VCaP (cell line): ENCODE results near the gene KLK8.
"Not testable (repeated sequence)": the region's sequence is repeated elsewhere in the genome, so short reads cannot be mapped to it uniquely, and the experiment has no call there.

Experiments used
- H3K27ac ChIP-seq: fragments of 450-650 bp; 2 replicates; pipeline ENCODE4 v1.5.1; 2017
- TF ChIP-seq, protein P1 (sequence below): fragments of 450-650 bp; conservative IDR thresholded peaks from 2 replicates; pipeline ENCODE4 v1.5.1; 2017; ENCODE audit warnings: mild to moderate bottlenecking, moderate library complexity

KLK8 gene

DNA sequence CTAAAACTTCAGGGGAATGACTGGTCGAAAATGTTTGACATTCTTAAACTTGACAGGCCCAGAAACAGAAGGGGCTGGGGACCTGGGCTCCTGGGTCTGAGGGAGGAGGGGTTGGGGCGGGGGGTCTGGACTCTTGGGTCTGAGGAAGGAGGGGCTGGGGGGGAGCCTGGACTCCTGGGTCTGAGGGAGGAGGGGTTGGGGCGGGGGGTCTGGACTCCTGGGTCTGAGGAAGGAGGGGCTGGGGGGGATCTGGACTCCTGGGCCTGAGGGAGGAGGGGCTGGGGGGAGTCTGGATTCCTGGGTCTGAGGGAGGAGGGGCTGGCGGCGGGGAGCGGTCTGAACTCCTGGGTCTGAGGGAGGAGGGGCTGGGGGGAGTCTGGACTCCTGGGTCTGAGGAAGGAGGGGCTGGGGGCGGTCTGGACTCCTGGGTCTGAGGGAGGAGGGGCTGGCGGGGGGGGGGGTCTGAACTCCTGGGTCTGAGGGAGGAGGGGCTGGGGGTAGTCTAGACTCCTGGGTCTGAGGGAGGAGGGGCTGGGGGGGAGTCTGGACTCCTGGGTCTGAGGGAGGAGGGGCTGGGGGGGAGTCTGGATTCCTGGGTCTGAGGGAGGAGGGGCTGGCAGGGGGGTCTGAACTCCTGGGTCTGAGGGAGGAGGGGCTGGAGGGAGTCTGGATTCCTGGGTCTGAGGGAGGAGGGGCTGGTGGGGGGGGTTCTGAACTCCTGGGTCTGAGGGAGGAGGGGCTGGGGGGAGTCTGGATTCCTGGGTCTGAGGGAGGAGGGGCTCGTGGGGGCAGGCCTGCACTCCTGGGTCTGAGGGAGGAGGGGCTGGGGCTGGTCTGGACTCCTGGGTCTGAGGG lies 26.5 kb downstream of the KLK8 start:
- no peak overlapping the region for H3K27ac ChIP-seq
- TF ChIP-seq, protein P1, sequence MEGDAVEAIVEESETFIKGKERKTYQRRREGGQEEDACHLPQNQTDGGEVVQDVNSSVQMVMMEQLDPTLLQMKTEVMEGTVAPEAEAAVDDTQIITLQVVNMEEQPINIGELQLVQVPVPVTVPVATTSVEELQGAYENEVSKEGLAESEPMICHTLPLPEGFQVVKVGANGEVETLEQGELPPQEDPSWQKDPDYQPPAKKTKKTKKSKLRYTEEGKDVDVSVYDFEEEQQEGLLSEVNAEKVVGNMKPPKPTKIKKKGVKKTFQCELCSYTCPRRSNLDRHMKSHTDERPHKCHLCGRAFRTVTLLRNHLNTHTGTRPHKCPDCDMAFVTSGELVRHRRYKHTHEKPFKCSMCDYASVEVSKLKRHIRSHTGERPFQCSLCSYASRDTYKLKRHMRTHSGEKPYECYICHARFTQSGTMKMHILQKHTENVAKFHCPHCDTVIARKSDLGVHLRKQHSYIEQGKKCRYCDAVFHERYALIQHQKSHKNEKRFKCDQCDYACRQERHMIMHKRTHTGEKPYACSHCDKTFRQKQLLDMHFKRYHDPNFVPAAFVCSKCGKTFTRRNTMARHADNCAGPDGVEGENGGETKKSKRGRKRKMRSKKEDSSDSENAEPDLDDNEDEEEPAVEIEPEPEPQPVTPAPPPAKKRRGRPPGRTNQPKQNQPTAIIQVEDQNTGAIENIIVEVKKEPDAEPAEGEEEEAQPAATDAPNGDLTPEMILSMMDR: no peak

DNA sequence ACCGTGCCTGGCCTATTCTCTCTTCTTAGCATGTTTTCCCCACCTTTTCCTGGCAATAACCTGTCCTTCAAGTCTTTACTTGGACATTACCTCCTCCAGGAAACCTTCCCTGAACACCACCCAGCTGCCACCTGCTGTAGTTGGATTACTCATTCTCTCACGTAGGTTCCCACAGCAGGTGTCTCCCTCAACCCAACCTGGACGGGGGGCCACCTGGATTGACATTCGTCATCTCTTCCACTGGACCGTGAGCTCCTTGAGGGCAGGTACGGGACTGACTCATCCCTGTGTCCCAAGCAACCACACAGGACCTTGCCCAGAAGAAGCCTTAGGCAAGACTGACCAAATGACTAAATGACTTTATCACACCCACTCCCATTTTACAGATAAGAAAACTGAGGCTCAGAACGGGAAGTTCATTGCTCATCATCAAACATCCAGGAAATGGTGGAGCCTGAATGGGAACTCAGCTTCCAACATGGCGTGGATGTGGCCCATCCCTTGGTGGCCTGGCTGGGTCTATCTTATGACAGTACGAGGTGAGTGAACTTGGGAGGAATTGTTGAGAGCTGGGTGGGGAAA lies 28.5 kb downstream of the KLK8 start:
- H3K27ac ChIP-seq: no peak overlapping the region
- TF ChIP-seq, protein P1: no peak

- H3K27ac ChIP-seq: not testable (repeated sequence)
These were observed 31.6 kb downstream of the KLK8 start for GRCh38 chr19:50969810-50970209.

DNA sequence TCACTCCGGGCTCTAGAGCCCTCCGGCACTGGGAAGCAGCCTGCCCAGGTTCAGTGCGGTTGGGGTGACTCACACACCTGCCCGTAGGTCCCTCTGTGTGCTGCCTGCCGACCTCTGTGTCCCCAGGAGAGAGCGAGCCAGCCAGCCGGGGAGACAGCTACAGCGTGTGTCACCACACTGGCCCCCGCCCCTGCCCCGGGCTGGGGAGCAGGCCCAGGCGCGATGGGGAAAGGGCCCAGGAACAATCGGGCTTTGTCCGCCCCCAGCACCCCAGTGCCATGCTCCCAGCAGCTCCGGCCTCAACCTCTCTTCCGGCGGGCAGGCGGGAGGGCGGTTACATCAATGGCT lies 32.0 kb downstream of the KLK8 start, which contains the start of gene KLK6:
TSS of gene KLK6 (minus strand) at position 179 of the 348 bp plus-strand sequence. CDS start 1,487 bp downstream, outside the sequence.
- TF ChIP-seq, protein P1: no peak
- H3K27ac ChIP-seq: no peak within 1 kb of the TSS

DNA sequence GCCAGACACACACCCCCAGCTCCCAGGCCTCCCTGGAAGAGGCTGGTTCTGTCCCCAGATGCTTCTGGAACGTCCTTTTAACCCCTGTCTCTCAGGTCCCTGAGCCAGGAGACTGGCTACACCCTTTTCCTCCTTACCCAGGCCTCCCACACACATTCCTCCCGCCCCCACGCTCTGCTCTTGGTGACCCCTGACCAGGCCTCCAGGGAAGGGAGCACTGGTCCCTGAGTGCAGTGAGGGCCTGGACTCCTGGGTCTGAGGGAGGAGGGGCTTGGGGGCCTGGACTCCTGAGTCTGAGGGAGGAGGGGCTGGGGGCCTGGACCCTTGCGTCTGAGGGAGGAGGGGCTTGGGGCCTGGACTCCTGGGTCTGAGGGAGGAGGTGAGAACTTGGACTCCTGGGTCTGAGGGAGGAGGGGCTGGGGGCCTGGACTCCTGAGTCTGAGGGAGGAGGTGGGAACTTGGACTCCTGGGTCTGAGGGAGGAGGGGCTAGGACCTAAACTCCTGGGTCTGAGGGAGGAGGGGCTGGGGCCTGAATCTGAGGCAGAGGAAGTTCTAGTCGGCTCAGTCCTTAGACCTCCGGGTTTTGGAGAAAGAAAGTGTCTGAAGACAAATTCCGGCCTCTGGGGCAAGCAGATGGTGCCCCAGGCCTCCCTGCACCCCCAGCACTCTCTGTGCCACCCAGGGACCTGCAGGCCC lies 32.5 kb downstream of the KLK8 start:
- TF ChIP-seq, protein P1: no peak
- no peak overlapping the region for H3K27ac ChIP-seq

DNA sequence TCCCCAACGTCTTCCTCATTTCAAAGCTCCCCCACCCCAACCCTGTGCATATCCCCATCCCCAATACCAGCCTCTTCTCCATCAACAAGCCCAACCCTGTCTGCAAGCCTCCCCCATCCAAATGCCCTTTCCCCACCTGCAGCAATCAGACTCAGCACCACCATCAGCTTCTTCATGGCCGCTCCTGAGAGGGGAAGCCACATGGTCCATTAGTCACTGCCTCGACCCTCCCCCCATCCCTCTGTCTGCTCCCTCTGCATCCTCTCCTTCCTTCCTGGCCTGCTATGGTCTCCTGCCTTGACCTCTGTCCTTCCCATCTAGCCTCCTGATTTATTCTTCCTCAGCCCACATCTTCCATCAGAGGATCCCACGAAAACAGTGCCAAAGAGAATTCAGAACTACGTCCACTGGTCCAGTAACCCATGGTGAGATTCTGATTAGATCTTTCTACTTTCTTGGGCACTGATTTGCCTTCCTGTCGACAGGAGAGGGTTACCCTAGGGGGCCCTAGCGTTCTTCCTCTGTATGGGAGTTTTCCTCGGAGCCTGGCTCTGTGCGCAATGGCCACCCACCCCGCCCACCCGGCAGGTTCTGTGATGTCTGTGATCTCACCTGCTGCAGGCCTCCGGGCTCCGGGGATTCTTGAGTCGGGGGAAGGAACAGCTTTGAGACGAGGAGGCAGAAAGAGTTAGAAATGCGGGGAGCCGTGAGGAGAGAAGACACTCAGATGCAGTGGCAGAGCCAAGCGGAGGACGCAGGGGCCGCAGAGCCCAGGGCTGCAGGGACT lies 33.3 kb downstream of the KLK8 start:
- TF ChIP-seq, protein P1: no peak
- no peak overlapping the region for H3K27ac ChIP-seq

GRCh38 chr19:50964266-50964665 lies 37.1 kb downstream of the KLK8 start:
- no peak overlapping the region for H3K27ac ChIP-seq
- TF ChIP-seq, protein P1: no peak
